Skeletal muscle cell (primary cell): ENCODE measurements around the gene VWA3A.
"Not testable (repeated sequence)": the region's sequence is repeated elsewhere in the genome, so short reads cannot be mapped to it uniquely, and the experiment has no call there.

Source experiments
- DNase-seq: peaks from one replicate; pipeline ENCODE4 v3.0.0-alpha.2; 2010; ENCODE audit warnings: low read depth
- H3K4me3 ChIP-seq: 2 replicates; pipeline ENCODE4 v1.5.1; 2011; ENCODE audit warnings: low read depth, mild to moderate bottlenecking, control low read depth, low read length, moderate library complexity

The VWA3A gene

DNA sequence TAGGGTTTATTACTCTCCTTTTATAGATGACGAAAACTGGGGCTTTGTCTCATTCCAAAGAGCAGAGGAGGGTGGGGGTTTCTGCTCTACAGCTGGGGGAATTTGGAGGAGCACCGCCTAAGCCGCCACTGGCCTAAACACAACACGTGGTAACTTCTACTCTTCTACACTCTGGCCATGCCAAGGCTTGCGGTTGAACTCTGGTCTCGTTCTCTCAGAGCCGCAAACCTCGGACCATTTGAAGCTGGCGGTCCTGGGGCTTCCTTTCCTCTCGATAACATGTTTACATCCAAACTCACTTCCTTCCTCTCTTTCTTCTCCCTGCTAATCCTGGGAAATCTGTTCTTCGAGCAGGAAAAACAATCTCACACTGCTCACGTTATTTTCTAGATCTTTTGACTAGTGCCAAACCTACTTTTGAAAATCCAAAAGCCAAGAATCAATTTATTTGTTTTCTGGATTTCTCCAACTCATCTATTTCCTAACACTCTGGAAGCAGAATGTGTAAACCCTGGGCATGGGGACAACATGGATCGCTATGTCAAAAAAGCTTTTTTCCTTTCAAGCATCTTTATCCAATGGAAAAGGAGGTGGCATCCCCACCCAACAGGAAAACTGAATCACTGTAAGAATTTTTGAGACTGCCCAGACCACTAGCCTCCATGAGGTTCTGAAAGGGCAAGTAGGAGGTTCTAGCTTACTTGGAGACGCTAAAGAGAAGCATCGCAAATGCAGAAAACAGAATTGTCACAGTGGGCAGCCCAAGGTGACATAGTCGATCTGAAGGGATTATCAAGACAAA, 100.1 kb downstream of the VWA3A start:
- peak overlapping the region; percentile 58 for H3K4me3 ChIP-seq
- DNase-seq: peak; percentile 82

GRCh38 chr16:22193063-22193411, 100.7 kb downstream of the VWA3A start:
- no peak overlapping the region for H3K4me3 ChIP-seq
- no peak for DNase-seq

DNA sequence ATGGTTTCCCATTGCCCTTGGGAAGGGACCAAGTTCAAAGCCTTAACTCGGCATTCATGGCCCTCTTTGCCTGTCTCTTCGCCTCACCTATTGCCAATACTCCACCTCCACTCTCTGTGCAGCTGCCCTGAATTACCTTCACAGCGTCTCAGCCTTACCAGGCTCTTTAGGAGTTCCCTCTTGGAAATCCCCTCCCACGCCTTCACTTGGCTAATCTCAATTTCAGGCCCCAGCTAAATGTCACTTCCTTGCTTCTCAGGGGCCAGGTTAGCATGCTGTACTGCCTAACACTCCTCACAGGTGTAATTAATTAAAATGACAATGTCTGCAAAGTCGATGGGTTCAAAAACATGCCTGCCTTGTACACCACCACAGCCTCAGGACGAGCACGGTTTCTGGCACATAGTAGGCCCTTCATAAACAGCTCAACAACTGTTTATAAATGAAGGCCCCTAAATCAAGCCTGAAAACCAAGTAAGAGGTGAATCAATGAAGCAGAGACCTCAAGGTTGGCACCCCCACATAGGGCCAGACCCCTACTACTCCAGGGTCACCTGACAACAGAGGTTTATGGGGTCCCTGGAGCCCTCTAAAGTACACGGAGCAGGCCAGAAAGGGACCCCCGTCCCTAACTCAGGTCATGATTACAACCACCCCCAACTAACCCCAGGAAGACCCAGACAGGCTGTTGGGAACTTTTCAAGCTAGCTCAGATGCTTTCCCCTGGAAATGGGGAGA, 102.5 kb downstream of the VWA3A start:
- H3K4me3 ChIP-seq: no peak overlapping the region
- DNase-seq: no peak

- no peak overlapping the region for H3K4me3 ChIP-seq
- DNase-seq: no peak
These were observed 103.0 kb downstream of the VWA3A start for GRCh38 chr16:22195445-22195694.

DNA sequence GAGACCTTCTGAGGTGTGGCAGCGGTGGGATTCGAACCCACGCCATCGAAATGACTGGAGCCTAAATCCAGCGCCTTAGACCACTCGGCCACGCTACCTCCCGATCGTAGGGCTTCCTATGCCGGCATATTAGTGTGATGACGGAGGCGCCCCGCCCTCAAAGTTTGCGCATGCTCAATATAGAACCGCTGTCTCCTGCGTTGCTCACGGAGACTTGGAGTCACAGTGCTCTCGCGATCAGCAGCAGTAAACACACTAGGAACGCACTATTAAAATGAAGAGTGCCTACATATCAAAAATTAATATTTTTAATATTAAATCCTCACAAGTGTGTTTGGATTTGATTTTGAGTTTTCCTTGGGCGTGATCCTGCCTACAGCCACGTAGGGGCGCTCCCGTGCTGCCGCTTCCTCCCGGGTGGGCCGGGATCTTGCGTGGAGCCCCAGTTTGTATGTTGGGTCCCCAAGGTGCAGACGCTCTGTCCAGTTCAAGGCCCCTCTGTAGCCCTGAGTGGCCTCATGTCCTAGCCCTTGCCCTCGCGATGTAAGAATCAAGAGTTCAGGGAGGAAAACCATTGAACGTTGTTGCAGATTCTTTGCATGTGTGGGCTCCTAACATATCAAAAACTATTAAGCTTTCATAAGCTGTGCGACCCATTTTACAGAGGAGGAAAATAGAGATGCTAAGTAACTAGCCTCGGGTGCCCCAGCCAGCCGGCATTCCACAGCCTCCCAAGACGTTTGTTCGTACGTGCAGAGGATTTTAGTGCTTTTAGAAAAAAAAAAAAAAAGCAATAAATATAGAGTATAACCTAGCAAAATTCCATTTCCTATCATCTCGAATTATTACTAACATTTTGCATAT, 103.6 kb downstream of the VWA3A start:
- DNase-seq: peak; percentile 51
- peak overlapping the region; percentile 68 for H3K4me3 ChIP-seq

- DNase-seq, H3K4me3 ChIP-seq: not testable (repeated sequence)
These were observed 104.3 kb downstream of the VWA3A start for GRCh38 chr16:22196559-22197168.

GRCh38 chr16:22198547-22199293, 106.4 kb downstream of the VWA3A start:
- DNase-seq: no peak
- no peak overlapping the region for H3K4me3 ChIP-seq

- no peak for DNase-seq
These were observed 109.9 kb downstream of the VWA3A start for GRCh38 chr16:22202261-22202637.

GRCh38 chr16:22203091-22203490, 110.8 kb downstream of the VWA3A start:
- DNase-seq: no peak
- H3K4me3 ChIP-seq: no peak overlapping the region

More at GRCh38 chr16:22202261-22202637, 109.9 kb downstream of the VWA3A start:
- no peak overlapping the region for H3K4me3 ChIP-seq

- H3K4me3 ChIP-seq: no peak overlapping the region
- no peak for DNase-seq
These were observed 111.8 kb downstream of the VWA3A start for GRCh38 chr16:22204091-22204655.

DNA sequence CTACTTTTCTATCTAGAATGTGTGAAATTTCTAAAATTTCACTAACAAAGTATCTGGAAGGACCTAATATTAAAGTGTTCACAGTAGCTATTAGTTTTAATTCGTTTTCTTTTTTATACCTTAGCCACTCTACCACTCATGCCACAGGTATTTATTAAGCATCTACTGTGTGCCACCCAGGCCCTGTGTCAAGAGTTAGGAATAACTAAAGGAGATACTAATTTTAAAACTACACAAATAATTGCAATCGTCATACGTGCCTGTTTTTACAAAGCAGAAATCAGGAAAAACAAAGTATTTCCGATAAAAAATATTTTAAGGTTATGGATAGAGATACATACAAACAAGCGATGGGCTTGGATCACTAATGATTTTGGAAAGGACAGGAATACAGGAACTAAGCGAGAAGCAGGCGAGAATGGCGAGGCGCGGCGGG, 113.3 kb downstream of the VWA3A start:
- DNase-seq: no peak
- H3K4me3 ChIP-seq: peak overlapping the region; percentile 84

DNA sequence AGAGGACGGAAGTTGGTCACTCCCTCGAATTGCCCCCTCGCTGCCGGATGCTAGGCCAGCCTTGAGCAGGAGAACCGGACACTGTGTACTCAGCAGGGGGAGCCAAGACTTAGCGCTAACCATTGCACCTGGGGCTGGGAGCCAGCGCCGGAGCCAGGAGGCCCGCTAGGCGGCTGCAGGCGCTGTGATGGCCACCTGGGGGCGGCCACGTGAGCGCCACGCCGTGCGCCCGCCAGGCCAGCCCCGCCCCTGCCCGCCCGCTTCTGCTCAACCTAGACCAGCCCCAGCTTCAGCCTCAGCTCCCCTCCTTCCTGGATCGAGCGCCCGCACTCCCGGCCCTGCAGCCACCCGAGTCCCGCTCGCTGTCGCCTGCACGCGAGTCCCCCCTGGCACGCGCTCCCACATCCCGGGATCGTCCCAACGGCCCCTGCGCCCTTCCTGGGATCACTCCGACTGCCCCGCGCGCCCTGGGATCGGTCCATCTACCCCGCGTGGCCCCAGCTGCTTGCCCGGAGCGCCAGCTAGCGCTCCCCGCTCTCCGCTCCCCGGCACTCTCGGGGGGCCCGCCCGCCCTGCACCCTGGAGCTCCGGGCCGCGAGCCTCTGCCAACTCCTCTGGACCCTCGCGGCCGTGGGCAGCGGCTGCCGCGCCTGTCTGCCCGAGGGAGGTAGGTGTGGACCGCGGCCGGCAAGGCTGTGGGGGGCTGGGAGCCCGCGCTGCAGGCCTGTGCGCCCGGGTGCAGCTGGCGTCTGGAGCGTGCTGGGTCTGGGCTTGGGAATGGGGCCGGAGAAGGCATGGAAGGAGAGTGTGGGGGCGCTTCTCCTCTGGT, 113.9 kb downstream of the VWA3A start, which contains the start of gene EEF2K:
TSS of gene EEF2K (plus strand) at position 266 of the 829 bp plus-strand sequence. CDS start 19,452 bp downstream, outside the sequence.
- H3K4me3 ChIP-seq: peak within 1 kb of the TSS; percentile 84
- peak; percentile 84 for DNase-seq
